OCI-M2 (cell line): ENCODE results near the gene SMPD2.
"Not testable (repeated sequence)": the region's sequence is repeated elsewhere in the genome, so short reads cannot be mapped to it uniquely, and the experiment has no call there.

Experiments
- DNase-seq: peaks from one replicate; lab custom pipeline; 2025; ENCODE audit not compliant: unreplicated experiment; lab: John Stamatoyannopoulos, UW

The SMPD2 gene

DNA sequence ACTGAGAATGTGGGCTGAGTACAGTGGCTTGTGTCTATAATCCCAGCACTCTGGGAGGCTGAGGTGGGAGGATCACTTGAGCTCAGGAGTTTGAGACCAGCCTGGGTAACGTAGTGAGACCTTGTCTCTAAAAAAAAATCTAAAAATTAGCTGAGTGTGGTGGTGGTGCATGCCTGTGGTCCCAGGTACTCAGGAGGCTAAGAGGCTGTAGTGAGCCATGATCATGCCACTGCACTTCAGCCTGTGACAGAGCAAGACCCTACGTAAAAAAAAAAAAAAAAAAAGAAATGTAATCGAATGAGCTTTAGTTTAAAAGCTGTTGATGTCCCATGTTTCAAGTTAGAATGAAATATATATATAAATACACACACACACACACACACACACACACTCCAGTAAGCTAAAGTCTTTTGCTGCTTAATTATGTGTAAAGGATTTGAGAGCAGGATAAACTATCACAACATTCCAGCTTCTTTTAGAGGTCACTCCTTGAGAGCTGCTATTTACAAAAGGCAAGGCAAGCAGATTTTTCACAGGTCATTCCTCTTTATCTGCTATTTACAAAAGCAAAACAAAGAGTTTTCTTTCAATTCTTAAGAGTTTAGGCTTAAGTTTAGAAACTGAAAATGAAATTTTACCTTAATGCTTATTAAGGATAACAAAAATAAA is 19.8 kb downstream of the SMPD2 start:
- no peak for DNase-seq

GRCh38 chr6:109461205-109461604 is 20.7 kb downstream of the SMPD2 start:
- not testable (repeated sequence) for DNase-seq

DNA sequence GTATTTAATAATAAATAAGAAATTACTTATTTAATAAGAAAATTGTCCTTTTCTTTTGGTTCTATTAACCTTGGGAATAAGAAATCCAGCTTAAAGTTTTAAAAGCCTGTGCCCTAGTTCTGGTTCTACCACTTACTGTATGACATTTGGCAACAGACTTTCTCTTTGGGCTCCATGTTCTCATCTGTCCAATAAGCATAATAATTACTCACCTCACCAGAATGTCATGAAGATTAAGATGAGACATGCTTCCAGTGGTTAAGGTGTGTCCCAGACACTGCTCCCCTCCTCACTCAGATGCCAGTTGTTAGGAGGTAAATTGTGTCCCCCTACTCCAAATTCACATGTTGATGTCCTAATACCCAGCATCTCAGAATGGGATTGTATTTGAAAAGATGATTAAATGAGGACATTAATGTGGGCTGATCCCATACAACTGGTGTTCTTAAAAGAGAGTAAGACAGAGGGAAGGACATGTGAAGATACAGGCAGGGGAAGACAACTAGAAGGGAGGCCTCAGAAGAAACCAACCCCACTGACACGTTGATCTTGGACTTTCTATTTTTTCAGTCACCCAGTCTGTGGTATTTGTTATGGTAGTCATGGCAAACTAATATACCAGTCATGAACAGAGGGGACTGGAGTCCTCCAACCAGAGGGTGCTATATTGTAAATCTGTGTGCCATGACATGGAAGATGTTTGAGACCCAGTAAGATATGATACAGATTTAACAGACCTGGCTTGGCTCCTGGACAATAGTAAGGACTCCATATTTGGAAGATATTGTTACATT is 21.4 kb downstream of the SMPD2 start:
- no peak for DNase-seq

- no peak for DNase-seq
Observed at GRCh38 chr6:109465772-109466171, 25.2 kb downstream of the SMPD2 start.

- DNase-seq = no peak
Observed at GRCh38 chr6:109466212-109466923, 25.8 kb downstream of the SMPD2 start.

DNA sequence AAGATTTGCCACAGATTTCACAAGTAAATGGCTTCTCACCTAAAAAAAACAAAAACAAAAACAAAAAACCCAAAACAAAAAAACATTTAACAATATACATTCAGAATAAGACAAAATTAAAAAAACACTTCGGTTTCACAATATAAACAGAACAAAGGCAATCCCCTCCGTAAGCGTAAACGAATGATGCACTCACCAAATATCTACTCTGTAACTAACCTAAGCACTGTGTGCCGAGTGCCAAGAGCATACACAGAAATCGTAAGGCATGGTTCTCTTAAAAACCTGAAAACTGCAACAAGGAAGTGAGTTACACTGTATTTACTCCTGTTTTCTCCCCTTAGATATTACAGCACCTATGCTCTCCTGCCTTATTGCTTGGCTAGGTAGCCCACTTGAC is 27.2 kb downstream of the SMPD2 start:
- DNase-seq = no peak

DNA sequence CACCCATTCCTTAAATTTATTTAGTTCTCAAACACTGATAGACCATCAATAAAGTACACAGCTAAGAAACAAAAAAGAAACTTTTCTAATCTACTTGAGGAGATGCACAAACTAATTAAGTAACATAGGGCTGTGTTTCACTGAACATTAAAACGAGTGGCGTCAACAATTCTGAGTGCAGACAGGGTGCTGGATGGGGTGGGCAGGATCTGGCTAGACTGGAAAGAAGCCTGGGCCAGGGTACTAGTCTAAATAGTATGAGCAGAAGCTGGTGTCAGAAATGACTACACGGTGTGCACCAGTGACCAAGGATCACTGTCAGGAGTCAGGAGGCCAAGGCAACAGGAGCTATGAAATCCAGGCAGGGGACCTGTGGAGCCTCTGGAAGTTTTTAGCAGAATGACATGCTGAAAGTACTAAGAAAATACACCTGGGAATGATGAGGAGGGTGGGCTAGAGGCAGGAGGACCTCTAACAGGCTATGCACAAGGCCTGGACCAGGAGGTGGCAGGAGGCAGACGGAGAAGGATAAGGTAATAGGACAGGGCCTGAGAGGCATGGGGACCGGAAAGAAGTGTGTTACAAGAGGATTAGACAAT is 29.2 kb downstream of the SMPD2 start:
- no peak for DNase-seq

GRCh38 chr6:109471105-109471810 is 30.7 kb downstream of the SMPD2 start:
- DNase-seq = no peak

GRCh38 chr6:109472132-109472995 is 31.8 kb downstream of the SMPD2 start:
- DNase-seq = no peak

DNA sequence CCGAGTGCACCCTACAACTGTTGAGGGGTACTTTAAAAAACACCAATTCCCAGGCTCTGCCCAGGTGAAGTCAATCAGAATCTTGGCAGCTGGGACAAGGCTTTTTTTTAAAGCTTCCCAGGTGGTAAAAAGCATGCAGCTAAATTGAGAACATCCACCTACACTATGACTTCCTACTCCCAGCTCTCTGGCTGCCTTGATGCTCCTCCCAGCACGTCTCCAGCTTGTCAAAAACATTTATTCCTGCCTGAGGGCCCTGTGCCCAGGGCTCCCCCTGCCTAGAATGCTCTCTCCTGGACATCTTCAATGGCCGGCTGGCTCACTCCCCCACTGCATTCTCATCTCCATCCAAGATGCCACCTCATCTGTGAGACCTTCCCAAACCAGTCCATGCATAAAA is 32.6 kb downstream of the SMPD2 start:
- DNase-seq = no peak

GRCh38 chr6:109474995-109475394 is 34.5 kb downstream of the SMPD2 start:
- DNase-seq = no peak

DNA sequence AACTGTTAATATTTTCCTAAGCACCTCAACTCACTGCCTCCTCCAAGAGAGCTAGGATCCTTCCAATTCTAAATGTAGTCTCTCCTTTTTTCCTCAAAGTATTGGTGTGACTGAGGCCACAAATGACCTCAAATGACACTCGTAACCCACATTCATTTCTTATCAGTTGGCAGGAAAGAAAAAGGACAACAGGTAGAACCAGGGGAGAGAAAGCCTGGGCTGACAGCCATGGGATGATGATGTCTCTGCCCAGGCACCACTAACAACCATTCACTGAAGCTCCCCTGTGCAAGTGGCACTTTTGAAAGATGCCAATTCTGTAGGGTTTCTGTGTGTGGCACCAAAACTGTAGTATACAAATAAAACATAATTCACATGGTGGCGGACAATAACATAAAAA is 35.1 kb downstream of the SMPD2 start:
- no peak for DNase-seq

DNA sequence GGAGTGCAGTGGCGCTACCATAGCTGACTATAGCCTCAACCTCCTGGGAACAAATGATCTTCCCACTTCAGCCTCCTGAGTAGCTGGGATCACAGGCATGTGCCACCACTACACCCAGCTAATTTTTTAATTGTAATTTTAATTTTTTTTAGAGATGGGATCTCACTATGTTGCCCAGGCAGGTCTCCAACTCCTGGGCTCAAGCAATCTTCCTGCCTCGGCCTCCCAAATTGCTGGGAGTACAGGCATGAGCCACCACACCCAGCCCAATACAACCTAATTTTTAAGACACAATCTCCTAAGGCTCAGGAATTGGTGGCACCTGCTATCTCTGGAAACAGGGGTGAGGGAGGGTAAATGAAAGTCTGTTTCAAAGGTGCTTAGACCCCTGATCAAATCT is 36.7 kb downstream of the SMPD2 start:
- no peak for DNase-seq

DNA sequence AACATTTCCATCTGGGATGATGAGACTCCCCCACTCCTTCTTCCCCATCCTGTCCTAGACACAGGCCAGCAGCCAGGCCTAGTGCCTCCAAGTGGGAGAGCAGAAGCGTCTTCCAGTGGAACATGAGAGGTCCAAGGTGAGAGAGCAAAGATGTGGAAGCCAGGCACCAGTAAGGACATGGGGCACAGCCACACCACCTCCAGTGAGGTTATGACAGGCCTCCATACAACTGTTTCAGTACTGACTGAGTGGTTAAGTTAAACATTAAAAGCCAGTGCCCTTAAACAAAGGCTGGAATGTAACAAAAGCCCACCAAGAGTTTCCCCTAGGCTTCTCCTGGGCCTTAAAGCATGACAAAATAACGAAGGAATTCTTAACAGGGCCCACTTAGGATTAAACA is 37.2 kb downstream of the SMPD2 start:
- no peak for DNase-seq

DNA sequence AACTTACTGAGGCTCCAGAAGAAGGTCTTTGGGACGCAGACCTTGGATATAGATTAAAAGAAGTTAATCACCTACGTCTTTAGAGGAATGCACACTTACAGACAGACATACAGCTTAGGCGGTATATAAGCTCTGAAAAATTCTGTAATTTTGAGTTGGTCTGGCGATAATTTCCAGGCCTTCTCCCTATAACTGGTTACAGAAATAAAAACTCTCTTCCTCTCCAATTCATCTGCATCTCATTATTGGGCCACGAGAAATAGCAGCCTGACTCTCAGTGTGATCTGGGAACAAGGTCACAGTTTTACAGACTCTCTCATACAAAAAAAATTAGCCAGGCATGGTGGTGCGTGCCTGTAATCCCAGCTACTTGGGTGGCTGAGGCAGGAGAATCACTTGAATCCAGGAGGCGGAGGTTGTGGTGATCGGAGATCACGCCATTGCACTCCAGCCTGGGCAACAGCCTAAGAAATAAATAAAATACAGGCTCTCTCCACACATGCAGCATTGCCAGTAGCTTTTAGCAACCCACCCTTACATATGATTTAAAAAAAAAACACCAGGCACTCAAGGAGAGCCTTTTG is 37.8 kb downstream of the SMPD2 start:
- no peak for DNase-seq

DNA sequence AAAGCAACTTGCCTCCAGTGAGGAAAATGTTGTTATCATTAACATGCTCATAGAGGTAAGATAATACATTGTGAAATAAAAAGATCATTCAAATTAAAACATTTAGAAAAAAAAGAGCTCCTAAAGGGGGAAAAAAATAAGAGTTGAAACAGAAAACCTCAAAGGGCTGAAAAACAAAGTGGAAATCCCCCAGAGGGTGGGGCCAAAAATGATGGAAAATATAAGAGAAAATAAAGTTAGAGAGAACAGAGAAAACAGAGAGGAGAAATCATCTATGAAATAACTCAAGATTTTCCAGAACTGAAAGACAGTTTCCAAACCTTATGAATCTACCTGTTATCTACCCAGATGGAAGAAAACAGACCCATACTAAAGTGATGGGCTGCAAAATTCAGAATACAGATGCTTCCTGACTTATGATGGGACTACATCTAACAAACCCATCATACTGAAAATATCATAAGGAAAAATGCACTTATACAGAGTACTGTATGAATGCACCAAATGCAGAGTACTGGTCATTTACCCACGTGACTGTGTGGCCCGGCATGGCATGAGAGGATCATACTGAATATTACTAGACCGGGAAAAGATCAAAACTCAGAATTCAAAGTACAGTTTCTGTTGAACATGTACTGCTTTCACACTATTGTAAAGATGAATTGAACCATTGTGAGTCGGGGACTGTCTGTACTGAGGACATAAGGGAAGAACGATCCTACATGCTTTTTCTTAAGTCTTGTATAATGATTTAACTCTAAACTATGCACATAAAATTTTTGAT is 38.5 kb downstream of the SMPD2 start:
- DNase-seq = no peak

DNA sequence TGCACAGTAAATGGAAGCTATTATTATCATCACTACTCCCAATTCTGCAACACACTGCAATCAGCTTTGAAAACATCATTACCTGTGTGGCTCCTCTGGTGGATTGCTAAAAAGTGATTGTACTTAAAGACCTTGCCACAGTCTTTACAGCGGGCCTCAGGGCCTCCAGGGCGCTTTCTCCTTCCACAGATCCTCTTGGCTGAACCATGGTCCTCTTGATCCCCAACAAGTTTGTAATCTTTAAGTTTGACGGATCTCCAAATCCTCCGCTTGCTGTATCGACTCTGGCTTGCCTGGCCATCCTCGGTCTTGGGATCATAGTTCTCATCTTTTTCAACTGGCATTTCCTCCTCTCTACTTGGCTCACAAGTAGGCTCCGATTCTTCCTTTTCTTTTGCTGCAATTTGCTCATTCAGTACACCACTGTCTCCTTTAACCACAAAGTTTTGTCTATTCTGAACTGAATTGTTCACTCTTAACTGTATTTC is 40.5 kb downstream of the SMPD2 start:
- DNase-seq = no peak

- DNase-seq = peak; percentile 37
Observed at GRCh38 chr6:109482905-109483734, 42.6 kb downstream of the SMPD2 start, which contains the start of gene ZBTB24. TSS of gene ZBTB24 (minus strand) at chr6:109483219. CDS start at chr6:109482026, 1,193 bp downstream.
